H9 (cell line): ENCODE data around the gene BUB3. TPM values are rescaled to one million over a fixed set of nuclear protein-coding genes. Genes with fewer than 3 reads are reported as not detected.

Experiments used
- DNase-seq: peaks from one replicate; pipeline ENCODE4 v3.0.0-alpha.2; 2017
- H2AFZ ChIP-seq: one replicate; pipeline ENCODE4 v1.6.1; 2013; ENCODE audit warnings: mild to moderate bottlenecking, low read length, control low read depth, moderate library complexity
- H2AK5ac ChIP-seq: 2 replicates; pipeline ENCODE4 v1.6.1; 2013; ENCODE audit warnings: low read length, control low read depth, mixed read lengths; ENCODE audit not compliant: insufficient read length
- H2BK120ac ChIP-seq: one replicate; pipeline ENCODE4 v1.6.1; 2013; ENCODE audit warnings: low read depth, mild to moderate bottlenecking, low read length, control low read depth, inconsistent platforms; ENCODE audit not compliant: poor library complexity, severe bottlenecking
- H2BK12ac ChIP-seq: 2 replicates; pipeline ENCODE4 v1.6.1; 2013; ENCODE audit warnings: low read length, control low read depth, mixed read lengths, low read depth; ENCODE audit not compliant: insufficient read length
- H2BK15ac ChIP-seq: 2 replicates; pipeline ENCODE4 v1.6.1; 2013; ENCODE audit warnings: low read depth, low read length, control low read depth
- H2BK20ac ChIP-seq: one replicate; pipeline ENCODE4 v1.6.1; 2013; ENCODE audit warnings: low read depth, mild to moderate bottlenecking, low read length, control low read depth, inconsistent platforms; ENCODE audit not compliant: poor library complexity, severe bottlenecking
- H2BK5ac ChIP-seq: 2 replicates; pipeline ENCODE4 v1.6.1; 2013; ENCODE audit warnings: low read length, control low read depth, mixed read lengths; ENCODE audit not compliant: insufficient read length
- H3K14ac ChIP-seq: 2 replicates; pipeline ENCODE4 v1.6.1; 2013; ENCODE audit warnings: low read length, control low read depth; ENCODE audit not compliant: insufficient read depth
- H3K18ac ChIP-seq: 2 replicates; pipeline ENCODE4 v1.6.1; 2013; ENCODE audit warnings: low read depth, mild to moderate bottlenecking, mixed read lengths, low read length, control low read depth; ENCODE audit not compliant: insufficient read length
- H3K23ac ChIP-seq: 2 replicates; pipeline ENCODE4 v1.6.1; 2013; ENCODE audit warnings: low read length, control low read depth, mixed read lengths, low read depth; ENCODE audit not compliant: insufficient read length
- H3K23me2 ChIP-seq: 2 replicates; pipeline ENCODE4 v1.6.1; 2013; ENCODE audit warnings: low read depth, mild to moderate bottlenecking, mixed read lengths, low read length, control low read depth; ENCODE audit not compliant: insufficient read length, poor library complexity, severe bottlenecking
- H3K27ac ChIP-seq: 2 replicates; pipeline ENCODE4 v1.5.1; 2013; ENCODE audit warnings: low read length, control low read depth, mixed read lengths, low read depth; ENCODE audit not compliant: insufficient read length
- H3K27me3 ChIP-seq: 2 replicates; pipeline ENCODE4 v1.6.1; 2013; ENCODE audit warnings: low read length, control low read depth, inconsistent platforms; ENCODE audit not compliant: insufficient read depth
- H3K4ac ChIP-seq: 2 replicates; pipeline ENCODE4 v1.6.1; 2013; ENCODE audit warnings: low read depth, mild to moderate bottlenecking, control low read depth, inconsistent platforms, low read length, moderate library complexity
- H3K4me1 ChIP-seq: 2 replicates; pipeline ENCODE4 v1.6.1; 2013; ENCODE audit warnings: low read length, control low read depth, inconsistent platforms; ENCODE audit not compliant: insufficient read depth
- H3K4me2 ChIP-seq: 2 replicates; pipeline ENCODE4 v1.6.1; 2013; ENCODE audit warnings: low read length, control low read depth, mixed read lengths; ENCODE audit not compliant: insufficient read length, insufficient read depth
- H3K56ac ChIP-seq: 2 replicates; pipeline ENCODE4 v1.6.1; 2013; ENCODE audit warnings: low read depth, mild to moderate bottlenecking, mixed read lengths, low read length, control low read depth; ENCODE audit not compliant: insufficient read length
- H3K79me1 ChIP-seq: 2 replicates; pipeline ENCODE4 v1.6.1; 2013; ENCODE audit warnings: low read depth, mild to moderate bottlenecking, moderate library complexity, low read length, control low read depth, inconsistent platforms; ENCODE audit not compliant: insufficient read depth, poor library complexity, severe bottlenecking
- H3K79me2 ChIP-seq: 2 replicates; pipeline ENCODE4 v1.6.1; 2013; ENCODE audit warnings: low read length, control low read depth, inconsistent platforms; ENCODE audit not compliant: insufficient read depth
- H3K9ac ChIP-seq: 2 replicates; pipeline ENCODE4 v1.6.1; 2013; ENCODE audit warnings: low read length, control low read depth, mixed read lengths; ENCODE audit not compliant: insufficient read length; ENCODE audit errors: extremely low read depth
- H3K9me3 ChIP-seq: one replicate; pipeline ENCODE4 v1.6.1; 2013; ENCODE audit warnings: low read depth, low read length, inconsistent platforms; ENCODE audit not compliant: control insufficient read depth
- H3T11ph ChIP-seq: one replicate; pipeline ENCODE4 v1.6.1; 2013; ENCODE audit warnings: mild to moderate bottlenecking, low read length, control low read depth, inconsistent platforms
- H4K20me1 ChIP-seq: one replicate; pipeline ENCODE4 v1.6.1; 2013; ENCODE audit not compliant: control insufficient read depth, insufficient read length, insufficient read depth
- H4K5ac ChIP-seq: 2 replicates; pipeline ENCODE4 v1.6.1; 2013; ENCODE audit warnings: low read depth, mild to moderate bottlenecking, mixed read lengths, low read length, control low read depth; ENCODE audit not compliant: insufficient read length
- H4K8ac ChIP-seq: replicated peaks from 2 replicates; pipeline ENCODE4 v1.6.1; 2013; ENCODE audit warnings: low read length, control low read depth, mixed read lengths, low read depth; ENCODE audit not compliant: insufficient read length
- H4K91ac ChIP-seq: 2 replicates; pipeline ENCODE4 v1.6.1; 2013; ENCODE audit warnings: low read depth, mild to moderate bottlenecking, moderate library complexity, mixed read lengths, low read length, control low read depth; ENCODE audit not compliant: insufficient read length
- H3K27ac Mint-ChIP-seq, 3 experiments: 2 replicates in 2 of 3; 3 replicates in 1 of 3; pipeline ENCODE4 v1.8.0; 2020 to 2021; ENCODE audit warnings: mixed read lengths in 3 of 3, mild to moderate bottlenecking in 1 of 3, moderate library complexity in 1 of 3
- H3K27me3 Mint-ChIP-seq: 2 replicates; pipeline ENCODE4 v1.8.0; 2021; ENCODE audit warnings: low read depth, mild to moderate bottlenecking, moderate library complexity, mixed read lengths
- H3K36me3 Mint-ChIP-seq, 3 experiments: 2 replicates in 2 of 3; 3 replicates in 1 of 3; pipeline ENCODE4 v1.8.0; 2020 to 2021; ENCODE audit warnings: low read depth in 3 of 3, mixed read lengths in 3 of 3; ENCODE audit not compliant: insufficient read depth in 1 of 3
- H3K4me1 Mint-ChIP-seq, 2 experiments: 2 replicates each; pipeline ENCODE4 v1.8.0; 2020; ENCODE audit warnings: mixed read lengths in 2 of 2
- H3K4me3 Mint-ChIP-seq, 2 experiments: 2 replicates in 1 of 2; 3 replicates in 1 of 2; pipeline ENCODE4 v1.8.0; 2020 to 2021; ENCODE audit warnings: mild to moderate bottlenecking in 2 of 2, mixed read lengths in 2 of 2, moderate library complexity in 1 of 2
- H3K9me3 Mint-ChIP-seq, 2 experiments: 2 replicates in 1 of 2; 3 replicates in 1 of 2; pipeline ENCODE4 v1.8.0; 2020; ENCODE audit warnings: mild to moderate bottlenecking in 2 of 2, mixed read lengths in 2 of 2, moderate library complexity in 1 of 2
- WGBS: extraction: QIAGEN DNeasy Blood & Tissue Kit; methylation state at CpG from one replicate; pipeline ENCODE4 v1.1.7; 2013; ENCODE audit warnings: missing lambda C conversion rate, low lambda C conversion rate, mixed read lengths; ENCODE audit not compliant: insufficient read length; ENCODE audit errors: extremely low coverage; 5-methylcytosine and 5-hydroxymethylcytosine counted together
- total RNA-seq: library from RNA; stranded (reverse); gene quantifications from 2 replicates; pipeline ENCODE4 v1.2.1, GENCODE V29; 2021
- TF ChIP-seq, protein P1 (sequence below): fragments of 200-600 bp; sonication (generic); conservative IDR thresholded peaks from 3 replicates; pipeline ENCODE4 v1.8.0; 2021; ENCODE audit warnings: antibody characterized with exemption, mild to moderate bottlenecking

The BUB3 gene
- total RNA-seq, 1 experiment from 2014 or later = 200 TPM

- Histone ChIP-seq H3K9me3 (no peaks in the 10 kb centered on the region), H3T11ph (no peak overlapping the region), H4K20me1 (no peaks in the 10 kb centered on the region), H4K91ac (no peak overlapping the region), H2AK5ac (no peak overlapping the region), H2BK20ac (no peak overlapping the region), H2BK5ac (no peak overlapping the region), H3K18ac (no peak overlapping the region), H2BK120ac (no peak overlapping the region), H3K27ac (no peak overlapping the region), H3K4me2 (peak overlapping the region; percentile 89), H2BK15ac (no peak overlapping the region), H3K4me1 (no peaks in the 10 kb centered on the region; the same call in 1 of the 2 replicates), H3K23me2 (peaks cover 30% of the 10 kb centered on the region), H3K79me1 (no peaks in the 10 kb centered on the region), H3K56ac (no peak overlapping the region), H4K5ac (no peak overlapping the region), H2AFZ (no peak overlapping the region), H4K8ac (no peak overlapping the region), H2BK12ac (no peak overlapping the region), H3K27me3 (peaks cover 58% of the 10 kb centered on the region), H3K9ac (peak overlapping the region; percentile 5), H3K14ac (no peak overlapping the region), H3K79me2 (no peaks in the 10 kb centered on the region), H3K23ac (no peak overlapping the region), H3K4ac (no peak overlapping the region)
- peaks cover 98% of the 10 kb centered on the region for H3K27me3 Mint-ChIP-seq
- no peaks in the 10 kb centered on the region for H3K36me3 Mint-ChIP-seq
- WGBS = no CpG with 5 or more reads among the region's 48 CpGs
- DNase-seq = peak; percentile 94
- peaks cover 21 to 29% of the 10 kb centered on the region in 2 experiments for H3K4me1 Mint-ChIP-seq
- peaks cover 0 to 2% of the 10 kb centered on the region in 2 experiments; a peak in 2 of 5 replicates for H3K9me3 Mint-ChIP-seq
- TF ChIP-seq, protein P1, sequence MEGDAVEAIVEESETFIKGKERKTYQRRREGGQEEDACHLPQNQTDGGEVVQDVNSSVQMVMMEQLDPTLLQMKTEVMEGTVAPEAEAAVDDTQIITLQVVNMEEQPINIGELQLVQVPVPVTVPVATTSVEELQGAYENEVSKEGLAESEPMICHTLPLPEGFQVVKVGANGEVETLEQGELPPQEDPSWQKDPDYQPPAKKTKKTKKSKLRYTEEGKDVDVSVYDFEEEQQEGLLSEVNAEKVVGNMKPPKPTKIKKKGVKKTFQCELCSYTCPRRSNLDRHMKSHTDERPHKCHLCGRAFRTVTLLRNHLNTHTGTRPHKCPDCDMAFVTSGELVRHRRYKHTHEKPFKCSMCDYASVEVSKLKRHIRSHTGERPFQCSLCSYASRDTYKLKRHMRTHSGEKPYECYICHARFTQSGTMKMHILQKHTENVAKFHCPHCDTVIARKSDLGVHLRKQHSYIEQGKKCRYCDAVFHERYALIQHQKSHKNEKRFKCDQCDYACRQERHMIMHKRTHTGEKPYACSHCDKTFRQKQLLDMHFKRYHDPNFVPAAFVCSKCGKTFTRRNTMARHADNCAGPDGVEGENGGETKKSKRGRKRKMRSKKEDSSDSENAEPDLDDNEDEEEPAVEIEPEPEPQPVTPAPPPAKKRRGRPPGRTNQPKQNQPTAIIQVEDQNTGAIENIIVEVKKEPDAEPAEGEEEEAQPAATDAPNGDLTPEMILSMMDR = peak; percentile 97
- H3K27ac Mint-ChIP-seq = no peak overlapping the region
- peak overlapping the region; percentile 55 to 84 for H3K4me3 Mint-ChIP-seq
Observed at GRCh38 chr10:123132576-123133477, 21.4 kb upstream of the BUB3 start.
